GM12878 (cell line): ENCODE measurements around the gene RNF112. TPM values are rescaled to one million over a fixed set of nuclear protein-coding genes. Genes with fewer than 3 reads are reported as not detected.

Experiments
- ATAC-seq: fragments of 200-7000 bp; cut with Tn5 transposase; 3 replicates; pipeline ENCODE4 v1.9.1; 2020; ENCODE audit warnings: mild to moderate bottlenecking, moderate library complexity
- BruUV-seq: library from RNA; stranded (reverse); fragments of 400-500 nt; replicated peaks from 2 replicates; lab custom pipeline; 2021; lab: Mats Ljungman, UMichigan
- CTCF ChIA-PET: fragments of 300-600 bp; sonication (Branson Sonifier 250); formaldehyde crosslinking; extraction: SDS; loops from one replicate; lab custom pipeline; 2021; ENCODE audit warnings: inconsistent platforms; lab: Yijun Ruan, JAX
- POLR2A ChIA-PET: fragments of 350-600 bp; formaldehyde crosslinking; extraction: SDS; loops from one replicate; lab custom pipeline; 2021; ENCODE audit warnings: inconsistent platforms; lab: Charles Lee
- RAD21 ChIA-PET: fragments of 300-600 bp; sonication (Branson Sonifier 250); formaldehyde crosslinking; loops from one replicate; lab custom pipeline; 2023; ENCODE audit warnings: antibody characterized with exemption; ENCODE audit not compliant: unreplicated experiment; lab: Charles Lee
- SMC1A ChIA-PET: fragments of 300-600 bp; sonication (Branson Sonifier 250); formaldehyde crosslinking; loops from one replicate; lab custom pipeline; 2023; ENCODE audit not compliant: unreplicated experiment, uncharacterized antibody; lab: Charles Lee
- DNase-seq: peaks from one replicate; pipeline ENCODE4 v3.0.0-alpha.2; 2011; ENCODE audit warnings: low read depth, low spot score
- FAIRE-seq: peaks from 3 replicates; lab custom pipeline; 2011; peaks lifted over from hg19 to GRCh38; lab: Jason Lieb, UNC
- H2AFZ ChIP-seq: 2 replicates; pipeline ENCODE4 v1.6.0; 2011; ENCODE audit warnings: low read depth, low read length, control low read depth; ENCODE audit not compliant: control insufficient read depth
- H3K27ac ChIP-seq: 2 replicates; pipeline ENCODE4 v1.5.1; 2011; ENCODE audit warnings: control low read depth; ENCODE audit not compliant: control insufficient read depth, insufficient read depth
- H3K27me3 ChIP-seq, 2 experiments: replicated peaks in 1 of 2; 2 replicates each; pipeline versions ENCODE4 v1.6.0 to v1.6.1; 2011; ENCODE audit warnings: low read length in 1 of 2; ENCODE audit not compliant: control insufficient read depth in 2 of 2, insufficient read depth in 2 of 2
- H3K36me3 ChIP-seq, 2 experiments: 2 replicates each; pipeline ENCODE4 v1.5.1; 2011; ENCODE audit warnings: low read length in 1 of 2; ENCODE audit not compliant: control insufficient read depth in 2 of 2, insufficient read depth in 2 of 2
- H3K4me1 ChIP-seq: 2 replicates; pipeline ENCODE4 v1.6.1; 2011; ENCODE audit warnings: mild to moderate bottlenecking, low read length, moderate library complexity, mixed read lengths; ENCODE audit not compliant: control insufficient read depth, insufficient read depth
- H3K4me2 ChIP-seq: 2 replicates; pipeline ENCODE4 v1.6.0; 2011; ENCODE audit warnings: control low read depth; ENCODE audit not compliant: control insufficient read depth, insufficient read depth
- H3K4me3 ChIP-seq: fragments of 200-600 bp; sonication (generic); 2 replicates; pipeline ENCODE4 v1.5.1; 2016
- H3K79me2 ChIP-seq: 2 replicates; pipeline ENCODE4 v1.6.0; 2011; ENCODE audit warnings: low read length; ENCODE audit not compliant: control insufficient read depth, insufficient read depth
- H3K9ac ChIP-seq: 2 replicates; pipeline ENCODE4 v1.8.0; 2011; ENCODE audit warnings: low read length, control low read depth, mixed read lengths; ENCODE audit not compliant: control insufficient read depth, insufficient read depth
- H3K9me3 ChIP-seq: replicated peaks from 3 replicates; pipeline ENCODE4 v1.5.1; 2011; ENCODE audit warnings: mild to moderate bottlenecking, low read length; ENCODE audit not compliant: control insufficient read depth, insufficient read depth
- H4K20me1 ChIP-seq: 2 replicates; pipeline ENCODE4 v1.6.0; 2011; ENCODE audit not compliant: control insufficient read depth, insufficient read depth
- CBX5 ChIP-seq: sonication (generic); IDR thresholded peaks from 2 replicates; pipeline ENCODE4 v1.6.1; 2016; ENCODE audit warnings: low read depth, moderate library complexity, mild to moderate bottlenecking, inconsistent platforms
- CHD2 ChIP-seq: IDR thresholded peaks from 2 replicates; pipeline ENCODE4 v1.6.1; 2011; ENCODE audit warnings: low read depth, low read length, improper control_type of control experiment, borderline replicate concordance
- CHD4 ChIP-seq: fragments of 200-600 bp; sonication (generic); IDR thresholded peaks from 2 replicates; pipeline ENCODE4 v1.6.1; 2016; ENCODE audit warnings: mild to moderate bottlenecking
- EGR1 ChIP-seq, 2 experiments: IDR thresholded peaks; 1 replicate in 1 of 2; 2 replicates in 1 of 2; pipeline ENCODE4 v1.6.1; 2011 to 2012; ENCODE audit warnings: low read depth in 2 of 2, low read length in 2 of 2, borderline replicate concordance in 1 of 2, mild to moderate bottlenecking in 1 of 2, moderate library complexity in 1 of 2
- EZH2 ChIP-seq: IDR thresholded peaks from 2 replicates; pipeline ENCODE4 v1.6.1; 2012; ENCODE audit warnings: low read depth, mild to moderate bottlenecking, control low read depth, inconsistent platforms, low read length, borderline replicate concordance; ENCODE audit not compliant: control insufficient read depth
- HDAC2 ChIP-seq: fragments of 200-600 bp; sonication (generic); IDR thresholded peaks from 2 replicates; pipeline ENCODE4 v1.6.1; 2017
- HDAC6 ChIP-seq: fragments of 200-600 bp; sonication (generic); IDR thresholded peaks from one replicate; pipeline ENCODE4 v1.8.0; 2017; ENCODE audit warnings: antibody characterized with exemption; ENCODE audit not compliant: unreplicated experiment
- KDM1A ChIP-seq: fragments of 200-600 bp; sonication (generic); IDR thresholded peaks from 2 replicates; pipeline ENCODE4 v1.6.1; 2016; ENCODE audit warnings: borderline replicate concordance
- NFXL1 ChIP-seq: fragments of 450-650 bp; IDR thresholded peaks from 2 replicates; pipeline ENCODE4 v1.6.1; 2017; ENCODE audit warnings: antibody characterized with exemption, mild to moderate bottlenecking, borderline replicate concordance
- SMC3 ChIP-seq: IDR thresholded peaks from 2 replicates; pipeline ENCODE4 v1.6.1; 2011; ENCODE audit warnings: low read length, improper control_type of control experiment, borderline replicate concordance
- SUZ12 ChIP-seq: fragments of 200-600 bp; sonication (generic); IDR thresholded peaks from one replicate; pipeline ENCODE4 v1.6.1; 2018; ENCODE audit warnings: antibody characterized with exemption, mild to moderate bottlenecking; ENCODE audit not compliant: unreplicated experiment
- ZBED1 ChIP-seq: IDR thresholded peaks from 2 replicates; pipeline ENCODE4 v1.6.1; 2016; ENCODE audit warnings: borderline replicate concordance
- ZNF217 ChIP-seq: fragments of 450-650 bp; IDR thresholded peaks from 2 replicates; pipeline ENCODE4 v1.6.1; 2017; ENCODE audit warnings: antibody characterized with exemption, mild to moderate bottlenecking
- ZNF274 ChIP-seq: IDR thresholded peaks from one replicate; pipeline ENCODE4 v1.8.0; 2011; ENCODE audit not compliant: insufficient read length, insufficient read depth
- WGBS: methylation state at CpG from one replicate; pipeline ENCODE4 v1.1.6; 2016; ENCODE audit warnings: low lambda C conversion rate; ENCODE audit not compliant: insufficient replicate concordance, insufficient coverage; ENCODE audit errors: missing lambda C conversion rate; 5-methylcytosine and 5-hydroxymethylcytosine counted together
- in situ Hi-C: fragments of 300-500 bp; cut with MboI; formaldehyde crosslinking; loops from 9 replicates; pipeline ENCODE4 v1.14.3; 2018; ENCODE audit warnings: mixed read lengths
- intact Hi-C: fragments of 100-400 bp; cut with micrococcal nuclease; formaldehyde crosslinking; loops from one replicate; pipeline ENCODE4 v1.14.2; 2022; ENCODE audit not compliant: unreplicated experiment
- polyA plus RNA-seq, 11 experiments: library from polyadenylated mRNA; depleted of rRNA in 4 of 11; unstranded in 6 of 11; stranded (reverse) in 5 of 11; fragments of >200 nt; fragmentation: Nextera tagmentation in 4 of 11; fragmentation: Illumina TruSeq in 1 of 11; extraction: Ambion mirVana in 4 of 11; extraction: Trizol in 1 of 11; gene quantifications; 1 replicate in 1 of 11; 2 replicates in 10 of 11; pipeline versions ENCODE4 v1.2.1 to v1.2.3, GENCODE V29; 2011 to 2016; ENCODE audit warnings: inconsistent platforms in 2 of 11, missing spikeins in 2 of 11, low read depth in 1 of 11
- total RNA-seq, 4 experiments: library from RNA; depleted of rRNA in 3 of 4; stranded (reverse); fragments of >200 nt in 3 of 4; fragmentation: Illumina TruSeq in 1 of 4; extraction: Trizol in 1 of 4; gene quantifications; 2 replicates each; pipeline versions ENCODE4 v1.2.1 to v1.2.3, GENCODE V29; 2013 to 2021
- TF ChIP-seq, protein P1 (sequence below): IDR thresholded peaks from 2 replicates; pipeline ENCODE4 v1.6.1; 2012; ENCODE audit warnings: improper control_type of control experiment, low read depth, low read length; ENCODE audit not compliant: insufficient replicate concordance
- TF ChIP-seq, protein P2 (sequence below): IDR thresholded peaks from 2 replicates; pipeline ENCODE4 v1.6.1; 2011; ENCODE audit warnings: borderline replicate concordance, low read depth, mild to moderate bottlenecking, moderate library complexity, low read length; ENCODE audit not compliant: insufficient read depth, poor library complexity, severe bottlenecking

RNF112 gene
- total and polyA plus RNA-seq, 10 of the 15 experiments (the other 5 are each of a cell fraction or from before 2014, with no cell fraction given) = not detected

DNA sequence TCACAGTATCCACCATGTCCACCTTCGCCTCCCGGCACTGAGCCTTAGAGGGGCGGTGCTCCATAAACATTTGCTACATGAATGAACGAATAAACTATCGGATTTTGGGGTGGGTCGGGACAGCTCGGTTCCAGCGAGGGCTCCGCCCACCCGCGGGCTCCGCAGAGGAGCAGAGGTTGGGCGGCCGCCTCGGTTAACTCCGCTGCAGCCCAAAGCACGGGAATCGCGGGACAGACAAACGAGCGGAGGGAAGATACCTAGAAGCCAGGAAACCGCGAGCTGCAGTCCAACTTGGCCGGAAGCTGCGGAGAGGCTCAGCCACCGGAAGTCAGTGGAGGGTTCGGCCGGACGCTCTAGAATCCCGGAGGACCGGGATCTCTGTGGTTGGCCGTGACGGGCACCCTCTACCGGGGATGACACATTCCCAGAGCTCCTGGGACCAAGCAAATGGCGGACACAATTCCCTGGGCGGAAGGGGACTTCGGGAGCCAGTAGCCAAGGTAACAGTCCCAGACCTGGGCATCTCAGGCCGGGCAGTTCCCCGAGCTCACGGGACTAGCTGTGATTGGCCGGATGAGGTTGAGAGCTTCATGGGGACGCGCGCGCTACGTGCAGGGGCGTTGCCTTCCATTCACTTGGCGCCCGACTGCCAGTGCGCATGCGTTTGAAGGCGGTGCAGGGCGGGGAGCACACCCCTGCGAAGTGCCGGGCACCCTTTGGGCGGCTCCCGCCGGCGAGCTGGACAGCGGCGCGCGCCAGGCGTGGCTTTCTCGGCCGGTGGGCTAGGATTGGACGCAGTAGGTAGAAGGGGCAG is 33.2 kb upstream of the RNF112 start:
- under 1% methylated on average over 67 of the region's 67 CpGs for WGBS
- ChIA-PET CTCF (interaction anchor here (0.9 to 1.9 kb wide), 12 partner anchors 11 to 1405 kb away, joined by 3 to 39 read pairs (median 4); partner anchors contain the start of genes B9D1, DRC3 and TOM1L2), SMC1A (interaction anchor here (0.9 to 1.8 kb wide), 8 partner anchors 11 to 271 kb away, joined by 3 to 10 read pairs (median 4); partner anchors contain the start of genes ALDH3A2 and B9D1), RAD21 (interaction anchor here (0.7 to 1.9 kb wide), 9 partner anchors 12 to 270 kb away, joined by 3 to 21 read pairs (median 8); partner anchors contain the start of genes ALDH3A2 and B9D1), POLR2A (interaction anchor here (0.5 to 1.6 kb wide), 10 partner anchors 9 to 377 kb away, joined by 3 to 5 read pairs (median 4); partner anchors contain the start of genes ALDH3A2 and B9D1)
- H3K27me3 ChIP-seq = no peaks in the 10 kb centered on the region
- FAIRE-seq (peak; percentile 98), ATAC-seq (peak; percentile 98), DNase-seq (peak; percentile 96)
- peak overlapping the region; percentile 87 for H3K4me3 ChIP-seq
- peak overlapping the region; percentile 51 for H3K4me2 ChIP-seq
- no peaks in the 10 kb centered on the region for H4K20me1 ChIP-seq
- no peaks in the 10 kb centered on the region for H3K9me3 ChIP-seq
- H3K36me3 ChIP-seq = peaks cover 4 to 18% of the 10 kb centered on the region in 2 experiments
- H2AFZ ChIP-seq = peak overlapping the region; percentile 100
- H3K79me2 ChIP-seq = peaks cover 4% of the 10 kb centered on the region
- no TSS peak for BruUV-seq
- no peaks in the 10 kb centered on the region for H3K4me1 ChIP-seq
- in situ Hi-C loops = no loop called here
- peak overlapping the region; percentile 93 for H3K9ac ChIP-seq
- H3K27ac ChIP-seq = peak overlapping the region; percentile 93
- intact Hi-C loops = loop anchor here (5.0 kb wide), 1 partner anchor 84 kb away; no protein-coding TSS in a partner anchor
- TF ChIP-seq CHD4 (no peak), EZH2 (no peak), EGR1 (IDR thresholded peaks at IDR 0.05; ENCODE audit: borderline replicate concordance in 1 of 2, low read depth in 2 of 2, low read length in 2 of 2) (peak; percentile 21 to 55; a peak in 2 of 3 replicates), CHD2 (no peak), NFXL1 (no peak), ZNF274 (no peak), SMC3 (no peak), ZBED1 (no peak), CBX5 (no peak), HDAC6 (no peak), ZNF217 (no peak), KDM1A (no peak), SUZ12 (no peak), HDAC2 (no peak)
- TF ChIP-seq, protein P1, sequence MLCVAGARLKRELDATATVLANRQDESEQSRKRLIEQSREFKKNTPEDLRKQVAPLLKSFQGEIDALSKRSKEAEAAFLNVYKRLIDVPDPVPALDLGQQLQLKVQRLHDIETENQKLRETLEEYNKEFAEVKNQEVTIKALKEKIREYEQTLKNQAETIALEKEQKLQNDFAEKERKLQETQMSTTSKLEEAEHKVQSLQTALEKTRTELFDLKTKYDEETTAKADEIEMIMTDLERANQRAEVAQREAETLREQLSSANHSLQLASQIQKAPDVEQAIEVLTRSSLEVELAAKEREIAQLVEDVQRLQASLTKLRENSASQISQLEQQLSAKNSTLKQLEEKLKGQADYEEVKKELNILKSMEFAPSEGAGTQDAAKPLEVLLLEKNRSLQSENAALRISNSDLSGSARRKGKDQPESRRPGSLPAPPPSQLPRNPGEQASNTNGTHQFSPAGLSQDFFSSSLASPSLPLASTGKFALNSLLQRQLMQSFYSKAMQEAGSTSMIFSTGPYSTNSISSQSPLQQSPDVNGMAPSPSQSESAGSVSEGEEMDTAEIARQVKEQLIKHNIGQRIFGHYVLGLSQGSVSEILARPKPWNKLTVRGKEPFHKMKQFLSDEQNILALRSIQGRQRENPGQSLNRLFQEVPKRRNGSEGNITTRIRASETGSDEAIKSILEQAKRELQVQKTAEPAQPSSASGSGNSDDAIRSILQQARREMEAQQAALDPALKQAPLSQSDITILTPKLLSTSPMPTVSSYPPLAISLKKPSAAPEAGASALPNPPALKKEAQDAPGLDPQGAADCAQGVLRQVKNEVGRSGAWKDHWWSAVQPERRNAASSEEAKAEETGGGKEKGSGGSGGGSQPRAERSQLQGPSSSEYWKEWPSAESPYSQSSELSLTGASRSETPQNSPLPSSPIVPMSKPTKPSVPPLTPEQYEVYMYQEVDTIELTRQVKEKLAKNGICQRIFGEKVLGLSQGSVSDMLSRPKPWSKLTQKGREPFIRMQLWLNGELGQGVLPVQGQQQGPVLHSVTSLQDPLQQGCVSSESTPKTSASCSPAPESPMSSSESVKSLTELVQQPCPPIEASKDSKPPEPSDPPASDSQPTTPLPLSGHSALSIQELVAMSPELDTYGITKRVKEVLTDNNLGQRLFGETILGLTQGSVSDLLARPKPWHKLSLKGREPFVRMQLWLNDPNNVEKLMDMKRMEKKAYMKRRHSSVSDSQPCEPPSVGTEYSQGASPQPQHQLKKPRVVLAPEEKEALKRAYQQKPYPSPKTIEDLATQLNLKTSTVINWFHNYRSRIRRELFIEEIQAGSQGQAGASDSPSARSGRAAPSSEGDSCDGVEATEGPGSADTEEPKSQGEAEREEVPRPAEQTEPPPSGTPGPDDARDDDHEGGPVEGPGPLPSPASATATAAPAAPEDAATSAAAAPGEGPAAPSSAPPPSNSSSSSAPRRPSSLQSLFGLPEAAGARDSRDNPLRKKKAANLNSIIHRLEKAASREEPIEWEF = no peak
- TF ChIP-seq, protein P2, sequence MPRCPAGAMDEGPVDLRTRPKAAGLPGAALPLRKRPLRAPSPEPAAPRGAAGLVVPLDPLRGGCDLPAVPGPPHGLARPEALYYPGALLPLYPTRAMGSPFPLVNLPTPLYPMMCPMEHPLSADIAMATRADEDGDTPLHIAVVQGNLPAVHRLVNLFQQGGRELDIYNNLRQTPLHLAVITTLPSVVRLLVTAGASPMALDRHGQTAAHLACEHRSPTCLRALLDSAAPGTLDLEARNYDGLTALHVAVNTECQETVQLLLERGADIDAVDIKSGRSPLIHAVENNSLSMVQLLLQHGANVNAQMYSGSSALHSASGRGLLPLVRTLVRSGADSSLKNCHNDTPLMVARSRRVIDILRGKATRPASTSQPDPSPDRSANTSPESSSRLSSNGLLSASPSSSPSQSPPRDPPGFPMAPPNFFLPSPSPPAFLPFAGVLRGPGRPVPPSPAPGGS = peak; percentile 17
